Thymus (tissue), 11 donors: ENCODE data around the gene EEA1. TPM values are rescaled to one million over a fixed set of nuclear protein-coding genes. Genes with fewer than 3 reads are reported as not detected.

Experiments used
- DNase-seq, 9 donors: peaks; one replicate each; pipeline ENCODE4 v3.0.0-alpha.2; 2013; ENCODE audit warnings: low spot score in 9 of 9, low read depth in 6 of 9, missing footprints in 1 of 9
- H3K27ac ChIP-seq, 2 donors: one replicate each; pipeline ENCODE4 v1.5.1; 2013; ENCODE audit warnings: control low read depth in 1 of 2, low read depth in 1 of 2, low read length in 1 of 2, mild to moderate bottlenecking in 1 of 2, moderate library complexity in 1 of 2
- H3K27me3 ChIP-seq, 2 donors: one replicate each; pipeline ENCODE4 v1.5.1; 2013; ENCODE audit warnings: low read length in 1 of 2; ENCODE audit not compliant: control insufficient read depth in 2 of 2, insufficient read depth in 1 of 2
- H3K36me3 ChIP-seq, 2 donors: one replicate each; pipeline ENCODE4 v1.5.1; 2013; ENCODE audit warnings: low read length in 1 of 2, mild to moderate bottlenecking in 1 of 2, moderate library complexity in 1 of 2; ENCODE audit not compliant: control insufficient read depth in 2 of 2, insufficient read depth in 2 of 2
- H3K4me1 ChIP-seq, 2 donors: one replicate each; pipeline ENCODE4 v1.5.1; 2013; ENCODE audit warnings: low read length in 2 of 2; ENCODE audit not compliant: control insufficient read depth in 2 of 2, insufficient read depth in 2 of 2
- H3K4me3 ChIP-seq, 2 donors: one replicate each; pipeline ENCODE4 v1.5.1; 2013; ENCODE audit warnings: low read length in 2 of 2, control low read depth in 1 of 2, mild to moderate bottlenecking in 1 of 2
- H3K9me3 ChIP-seq, 2 donors: one replicate each; pipeline ENCODE4 v1.5.1; 2013; ENCODE audit warnings: low read length in 1 of 2, mild to moderate bottlenecking in 1 of 2; ENCODE audit not compliant: control insufficient read depth in 2 of 2, insufficient read depth in 1 of 2
- WGBS: extraction: QIAGEN DNeasy Blood & Tissue Kit; methylation state at CpG from one replicate; pipeline ENCODE4 v1.1.7; 2013; 5-methylcytosine and 5-hydroxymethylcytosine counted together
- polyA plus RNA-seq: library from polyadenylated mRNA; stranded (reverse); fragments of 200-250 nt; gene quantifications from one replicate; pipeline ENCODE4 v1.2.3, GENCODE V29; 2013
- total RNA-seq: library from RNA; stranded (reverse); fragments of 120-200 nt; gene quantifications from one replicate; pipeline ENCODE4 v1.2.4, GENCODE V29; 2013
- donor health status: healthy.

The EEA1 gene
- total and polyA plus RNA-seq, 2 donors: 4.3 to 5.2 TPM

DNA sequence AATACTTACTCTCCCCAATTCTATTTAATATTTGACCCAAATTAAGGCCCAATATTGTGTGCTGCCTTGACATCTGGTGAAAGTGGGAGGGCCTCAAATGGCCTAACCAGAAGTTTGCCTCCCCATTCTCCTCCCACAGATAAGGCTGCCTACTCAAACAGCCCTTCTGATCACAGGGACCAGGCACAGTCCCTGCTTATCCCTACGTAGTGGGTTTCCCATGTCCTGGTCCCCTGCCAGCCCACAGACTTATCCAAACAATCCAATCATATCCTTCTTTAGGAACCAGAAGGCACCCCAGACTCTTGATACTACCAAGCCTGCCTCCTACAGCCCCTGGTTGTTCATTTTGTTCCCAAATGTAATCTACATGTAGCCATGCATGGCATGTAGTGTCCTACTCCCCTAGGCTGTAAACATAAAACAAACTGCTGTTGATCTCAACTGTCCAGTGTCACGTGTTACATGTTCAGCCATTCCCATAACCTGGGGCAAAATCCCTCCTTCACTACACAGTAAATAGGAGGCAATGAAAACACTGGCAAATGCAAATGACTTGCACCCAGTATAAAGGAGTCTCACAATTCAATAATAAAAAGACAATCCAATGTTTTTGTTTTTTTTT, 49.3 kb downstream of the EEA1 start:
- DNase-seq: no peak
- H3K27me3 ChIP-seq: no peaks in the 10 kb centered on the region
- H3K9me3 ChIP-seq: no peaks in the 10 kb centered on the region
- H3K4me3 ChIP-seq: no peak overlapping the region
- no peaks in the 10 kb centered on the region for H3K4me1 ChIP-seq
- no peak overlapping the region for H3K27ac ChIP-seq
- H3K36me3 ChIP-seq: no peaks in the 10 kb centered on the region
- 97% methylated on average over 2 of the region's 2 CpGs for WGBS

DNA sequence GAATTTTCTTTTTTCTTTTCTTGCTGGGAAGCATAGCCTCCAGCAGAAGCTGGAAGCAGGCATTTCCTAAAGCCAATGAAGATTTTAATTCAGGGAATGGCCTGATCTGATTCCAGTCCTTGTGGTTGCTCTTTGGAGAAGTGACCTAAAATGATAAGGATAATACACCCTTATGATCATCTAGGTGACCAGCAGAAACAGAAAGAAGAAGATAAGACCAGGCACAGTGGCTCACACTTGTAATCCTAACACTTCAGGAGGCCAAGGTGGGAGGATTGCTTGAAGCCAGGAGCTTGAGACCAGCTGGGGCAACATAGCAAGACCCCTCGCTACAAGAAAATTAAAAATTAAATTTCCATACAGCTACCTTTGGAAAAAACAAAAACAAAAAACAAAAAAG, 51.2 kb downstream of the EEA1 start:
- Histone ChIP-seq H3K27ac (no peak overlapping the region), H3K36me3 (no peaks in the 10 kb centered on the region), H3K27me3 (no peaks in the 10 kb centered on the region), H3K9me3 (no peaks in the 10 kb centered on the region), H3K4me1 (no peaks in the 10 kb centered on the region), H3K4me3 (no peak overlapping the region)
- 96% methylated on average over 1 of the region's 1 CpG for WGBS
- no peak for DNase-seq

DNA sequence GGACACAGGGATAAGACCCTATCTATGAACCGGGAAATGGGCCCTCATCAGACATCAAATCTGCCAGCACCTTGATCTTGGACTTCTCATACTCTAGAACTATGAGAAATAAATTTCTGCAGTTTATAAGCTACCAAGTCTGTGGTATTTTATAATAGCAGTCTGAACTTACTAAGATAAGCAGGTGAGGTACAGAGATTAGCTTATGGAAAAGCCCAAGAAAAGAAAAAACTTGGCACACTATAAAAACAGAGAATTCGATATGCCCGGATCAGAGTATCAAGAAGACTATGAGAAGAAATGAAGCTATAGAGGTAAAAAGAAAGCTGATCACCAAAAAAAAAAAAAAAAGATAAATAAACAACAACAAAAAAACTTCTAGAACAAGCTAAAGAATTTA, 52.6 kb downstream of the EEA1 start:
- Histone ChIP-seq H3K27me3 (no peaks in the 10 kb centered on the region), H3K9me3 (no peaks in the 10 kb centered on the region), H3K4me1 (no peaks in the 10 kb centered on the region), H3K27ac (no peak overlapping the region), H3K36me3 (no peaks in the 10 kb centered on the region), H3K4me3 (no peak overlapping the region)
- DNase-seq: no peak
- over 99% methylated on average over 3 of the region's 3 CpGs for WGBS

DNA sequence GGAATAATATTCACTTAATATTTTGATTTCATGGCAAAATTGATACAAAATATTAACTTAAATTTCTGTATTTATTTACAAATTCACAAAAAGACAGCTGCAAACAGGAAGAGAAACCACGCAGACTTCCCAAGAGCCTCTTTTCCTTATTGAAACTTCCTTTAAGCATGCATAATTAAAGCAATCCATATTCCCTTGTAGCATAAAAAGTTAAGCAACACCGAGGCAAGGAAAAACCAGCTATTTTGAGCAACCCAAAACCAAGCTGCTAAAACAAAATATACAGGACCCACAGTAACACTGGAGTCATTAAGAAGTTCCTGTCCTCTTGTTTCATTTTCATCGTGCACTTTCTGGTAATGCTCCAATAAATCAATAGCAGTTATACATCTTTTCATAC, 58.0 kb downstream of the EEA1 start:
- H3K9me3 ChIP-seq: no peaks in the 10 kb centered on the region
- DNase-seq: no peak
- H3K4me3 ChIP-seq: no peak overlapping the region
- no peaks in the 10 kb centered on the region for H3K36me3 ChIP-seq
- H3K27ac ChIP-seq: no peak overlapping the region
- H3K27me3 ChIP-seq: no peaks in the 10 kb centered on the region
- WGBS: 74% methylated on average over 3 of the region's 3 CpGs
- no peaks in the 10 kb centered on the region for H3K4me1 ChIP-seq

DNA sequence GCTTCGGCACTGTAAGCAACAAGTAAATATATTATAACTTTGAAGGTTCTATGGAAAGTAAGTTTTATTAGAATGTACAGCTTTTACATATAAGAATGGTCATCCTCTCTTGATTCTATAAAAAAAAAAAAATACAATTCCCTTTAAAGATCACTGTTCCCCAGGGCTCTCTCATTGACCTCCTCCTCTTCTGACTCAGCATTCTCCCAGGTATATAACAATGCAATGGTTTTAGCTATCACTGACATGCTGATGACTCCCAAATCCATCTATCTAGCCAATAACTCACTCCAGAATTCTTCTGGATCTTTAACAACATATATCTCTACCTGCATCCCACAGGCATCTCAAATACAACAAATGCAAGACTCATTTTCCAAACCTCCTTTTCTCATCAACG, 62.7 kb downstream of the EEA1 start:
- no peaks in the 10 kb centered on the region for H3K36me3 ChIP-seq
- no peaks in the 10 kb centered on the region for H3K27me3 ChIP-seq
- no peak overlapping the region for H3K4me3 ChIP-seq
- DNase-seq: no peak
- WGBS: over 99% methylated on average over 2 of the region's 2 CpGs
- no peak overlapping the region for H3K27ac ChIP-seq
- H3K9me3 ChIP-seq: no peaks in the 10 kb centered on the region
- H3K4me1 ChIP-seq: peaks cover 3% of the 10 kb centered on the region in 2 donors

DNA sequence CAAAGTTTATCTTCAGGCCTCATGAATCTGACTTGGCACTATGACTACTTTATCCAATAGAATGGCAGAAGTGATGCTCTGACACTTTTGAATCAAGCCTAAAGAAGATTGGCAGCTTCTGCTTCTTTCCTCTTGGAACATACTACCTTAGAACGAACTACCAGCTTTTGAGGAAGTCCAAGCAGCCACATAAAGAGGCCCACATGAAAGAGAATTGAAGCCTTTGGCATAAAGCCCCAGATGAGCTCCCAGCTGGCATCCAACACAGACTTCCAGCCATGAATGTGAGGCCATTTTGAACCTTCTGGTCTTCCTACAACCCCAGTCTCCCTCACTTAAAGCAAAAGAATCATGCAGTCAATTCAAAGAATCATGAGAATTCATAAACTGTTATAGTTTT, 65.8 kb downstream of the EEA1 start:
- Histone ChIP-seq H3K4me3 (no peak overlapping the region), H3K27ac (no peak overlapping the region), H3K27me3 (no peaks in the 10 kb centered on the region), H3K36me3 (peaks cover 0 to 3% of the 10 kb centered on the region in 2 donors), H3K9me3 (no peaks in the 10 kb centered on the region), H3K4me1 (peaks cover 3% of the 10 kb centered on the region in 2 donors)
- DNase-seq: peak in 3 of 9 donors; percentile 2 to 32 (median 7)
- 2% methylated on average over 1 of the region's 1 CpG for WGBS

DNA sequence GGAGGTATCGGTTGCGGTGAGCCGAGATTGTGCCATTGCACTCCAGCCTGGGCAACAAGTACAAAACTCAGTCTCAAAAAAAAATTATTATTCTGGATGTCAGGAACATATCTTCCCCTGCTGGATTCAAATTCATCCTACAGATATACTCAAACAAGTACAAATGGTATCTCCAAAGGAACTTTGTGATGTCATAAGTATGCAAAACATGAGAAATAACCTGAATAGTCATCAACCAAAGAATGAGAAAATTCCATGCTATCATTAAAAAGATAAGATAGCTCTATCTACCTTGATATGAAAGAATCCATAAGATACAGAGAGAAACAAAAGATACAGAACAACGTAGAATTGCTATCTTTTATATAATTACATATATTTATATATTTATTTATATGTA, 67.7 kb downstream of the EEA1 start:
- Histone ChIP-seq H3K9me3 (no peaks in the 10 kb centered on the region), H3K4me1 (peaks cover 3% of the 10 kb centered on the region in 2 donors), H3K4me3 (no peak overlapping the region), H3K27me3 (no peaks in the 10 kb centered on the region), H3K36me3 (peaks cover 6 to 7% of the 10 kb centered on the region in 2 donors), H3K27ac (no peak overlapping the region)
- no peak for DNase-seq
- WGBS: 96% methylated on average over 4 of the region's 4 CpGs

DNA sequence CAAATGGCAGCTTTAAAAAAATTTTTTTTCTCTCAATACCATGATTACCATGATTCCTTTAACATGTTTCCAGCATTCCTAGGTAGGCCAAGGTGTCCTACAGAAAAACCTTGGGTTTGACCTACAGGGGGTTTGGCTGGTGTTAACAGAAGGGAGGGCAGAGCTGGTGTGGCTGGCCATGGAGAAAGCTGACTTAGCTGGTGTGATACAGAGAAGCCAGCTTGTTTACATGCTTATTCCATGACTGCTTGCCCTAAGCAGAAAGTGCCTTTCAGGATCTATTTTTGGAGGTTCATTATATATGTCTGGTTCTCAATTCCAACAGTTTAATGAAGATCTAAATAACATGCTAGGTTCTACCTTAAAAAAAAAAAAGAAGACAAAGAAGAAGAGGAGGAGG, 68.6 kb downstream of the EEA1 start:
- DNase-seq: no peak
- Histone ChIP-seq H3K9me3 (no peaks in the 10 kb centered on the region), H3K4me1 (peaks cover 3% of the 10 kb centered on the region in 2 donors), H3K36me3 (peaks cover 6 to 7% of the 10 kb centered on the region in 2 donors), H3K27me3 (no peaks in the 10 kb centered on the region), H3K27ac (no peak overlapping the region), H3K4me3 (no peak overlapping the region)

DNA sequence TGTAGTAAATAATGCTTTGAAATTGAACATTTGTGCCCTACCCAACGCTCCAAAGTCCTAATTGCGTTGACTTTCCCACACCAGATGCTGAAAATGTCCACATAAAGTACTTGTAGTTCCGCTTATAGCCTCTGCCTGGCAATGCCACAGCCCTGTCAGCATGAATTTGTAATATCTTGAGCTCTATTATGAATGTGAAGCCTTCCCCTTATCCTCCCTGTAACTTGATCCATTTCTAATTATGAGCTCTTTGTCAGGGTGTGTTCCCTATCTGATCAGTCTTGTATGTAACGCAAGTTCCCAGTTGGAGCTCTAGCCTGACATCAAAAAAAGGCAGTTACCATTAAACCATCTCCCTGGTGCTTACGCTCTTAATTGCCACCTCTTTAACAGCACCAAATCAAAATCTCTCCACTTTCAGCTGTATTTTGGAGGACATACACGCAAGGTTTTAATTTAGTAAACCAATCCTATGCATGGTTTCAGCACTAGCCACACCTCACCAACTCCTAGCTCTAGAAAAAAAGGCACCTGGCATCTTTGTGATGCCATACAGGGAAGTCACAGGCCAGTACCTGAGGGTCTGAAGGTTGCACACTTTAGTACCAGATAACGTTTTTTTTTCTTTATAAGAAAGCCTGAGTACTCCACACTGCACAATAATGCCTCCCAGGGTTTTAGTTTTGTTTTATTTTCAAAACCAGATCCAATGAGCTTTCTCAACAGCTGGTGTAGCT, 69.3 kb downstream of the EEA1 start:
- Histone ChIP-seq H3K27ac (no peak overlapping the region), H3K36me3 (peaks cover 6 to 7% of the 10 kb centered on the region in 2 donors), H3K9me3 (no peaks in the 10 kb centered on the region), H3K27me3 (no peaks in the 10 kb centered on the region), H3K4me3 (no peak overlapping the region), H3K4me1 (peaks cover 3% of the 10 kb centered on the region in 2 donors)
- no peak for DNase-seq
- WGBS: 97% methylated on average over 7 of the region's 7 CpGs
